GM10248 (cell line): ENCODE measurements around the gene CALN1.

ENCODE experiments used
- CTCF ChIA-PET: fragments of 300-600 bp; sonication (Branson Sonifier 250); formaldehyde crosslinking; extraction: SDS; loops from one replicate; lab custom pipeline; 2021; ENCODE audit warnings: antibody characterized with exemption; lab: Yijun Ruan, JAX
- POLR2A ChIA-PET: fragments of 350-650 bp; sonication (Branson Sonifier 250); formaldehyde crosslinking; extraction: SDS; loops from one replicate; lab custom pipeline; 2020; ENCODE audit warnings: antibody characterized with exemption; lab: Yijun Ruan, JAX
- DNase-seq: peaks from one replicate; pipeline ENCODE4 v3.0.0; 2012; ENCODE audit errors: extremely low spot score
- TF ChIP-seq, protein P1 (sequence below): IDR thresholded peaks from 2 replicates; pipeline ENCODE4 v1.5.1; 2012; ENCODE audit warnings: mild to moderate bottlenecking, low read depth; ENCODE audit errors: extremely low read depth, missing control alignments, control extremely low read depth

The CALN1 gene

DNA sequence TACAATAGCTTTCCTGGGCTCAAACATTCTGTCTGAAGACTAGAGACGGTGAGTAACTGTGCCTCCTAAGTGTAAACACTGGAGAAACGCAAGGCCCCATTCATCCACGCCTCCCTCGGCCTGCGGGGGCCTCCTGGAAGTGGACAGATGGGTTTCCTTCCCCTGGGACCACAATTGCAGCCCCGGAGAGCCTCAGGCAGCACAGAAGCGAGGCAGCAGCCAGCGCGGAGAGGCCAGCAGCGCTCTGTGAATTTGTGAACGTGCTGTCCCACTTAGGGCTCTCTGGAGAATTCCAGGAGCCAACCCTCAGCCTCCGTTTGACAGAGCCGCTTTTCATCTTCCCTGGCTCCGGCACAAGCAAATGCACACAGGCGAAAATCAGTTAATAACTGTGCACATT, 23.2 kb upstream of the CALN1 start:
- ChIA-PET CTCF (no interaction called here), POLR2A (no interaction called here)
- TF ChIP-seq, protein P1, sequence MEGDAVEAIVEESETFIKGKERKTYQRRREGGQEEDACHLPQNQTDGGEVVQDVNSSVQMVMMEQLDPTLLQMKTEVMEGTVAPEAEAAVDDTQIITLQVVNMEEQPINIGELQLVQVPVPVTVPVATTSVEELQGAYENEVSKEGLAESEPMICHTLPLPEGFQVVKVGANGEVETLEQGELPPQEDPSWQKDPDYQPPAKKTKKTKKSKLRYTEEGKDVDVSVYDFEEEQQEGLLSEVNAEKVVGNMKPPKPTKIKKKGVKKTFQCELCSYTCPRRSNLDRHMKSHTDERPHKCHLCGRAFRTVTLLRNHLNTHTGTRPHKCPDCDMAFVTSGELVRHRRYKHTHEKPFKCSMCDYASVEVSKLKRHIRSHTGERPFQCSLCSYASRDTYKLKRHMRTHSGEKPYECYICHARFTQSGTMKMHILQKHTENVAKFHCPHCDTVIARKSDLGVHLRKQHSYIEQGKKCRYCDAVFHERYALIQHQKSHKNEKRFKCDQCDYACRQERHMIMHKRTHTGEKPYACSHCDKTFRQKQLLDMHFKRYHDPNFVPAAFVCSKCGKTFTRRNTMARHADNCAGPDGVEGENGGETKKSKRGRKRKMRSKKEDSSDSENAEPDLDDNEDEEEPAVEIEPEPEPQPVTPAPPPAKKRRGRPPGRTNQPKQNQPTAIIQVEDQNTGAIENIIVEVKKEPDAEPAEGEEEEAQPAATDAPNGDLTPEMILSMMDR: no peak
- DNase-seq: no peak

DNA sequence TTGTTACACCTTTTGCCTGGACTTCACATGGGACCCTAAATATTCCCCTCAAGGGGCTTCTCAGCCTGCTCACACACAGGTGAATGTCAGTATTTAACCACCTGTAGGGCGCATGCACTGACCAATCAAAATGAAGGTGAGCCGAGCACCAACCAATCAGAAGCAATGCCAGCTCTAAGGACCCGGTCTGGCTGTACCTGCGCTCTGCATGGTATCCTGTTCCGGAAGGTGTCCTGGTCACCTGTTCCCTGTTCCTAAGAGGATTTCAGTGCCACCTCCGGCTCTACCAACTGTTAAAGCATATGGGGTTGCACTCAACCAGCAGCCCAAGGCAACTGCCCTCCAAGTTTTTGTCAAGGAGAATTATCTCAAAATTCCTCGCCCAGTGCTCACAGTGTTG, 18.4 kb upstream of the CALN1 start:
- DNase-seq: no peak
- TF ChIP-seq, protein P1: no peak
- POLR2A ChIA-PET: no interaction called here
- CTCF ChIA-PET: no interaction called here

DNA sequence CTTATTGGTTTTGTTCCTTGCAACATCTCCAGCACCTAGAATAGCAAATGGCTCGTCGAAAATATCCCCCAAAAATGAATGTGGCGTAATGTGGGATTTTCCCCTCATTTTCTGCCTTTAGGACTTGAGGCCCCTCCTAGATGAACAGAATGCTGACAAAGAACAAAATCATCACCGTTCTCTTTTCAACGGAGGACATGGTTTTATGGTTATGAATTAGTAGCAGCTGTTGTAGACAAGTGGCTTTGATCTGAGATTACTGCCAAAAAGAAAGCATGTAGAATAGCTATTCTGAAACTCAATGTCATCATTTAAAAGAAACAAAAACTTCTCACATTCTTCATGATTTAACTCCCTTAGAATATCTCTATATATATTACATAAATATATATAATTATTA, 17.2 kb upstream of the CALN1 start:
- DNase-seq: no peak
- TF ChIP-seq, protein P1: no peak
- POLR2A ChIA-PET: no interaction called here
- CTCF ChIA-PET: no interaction called here

DNA sequence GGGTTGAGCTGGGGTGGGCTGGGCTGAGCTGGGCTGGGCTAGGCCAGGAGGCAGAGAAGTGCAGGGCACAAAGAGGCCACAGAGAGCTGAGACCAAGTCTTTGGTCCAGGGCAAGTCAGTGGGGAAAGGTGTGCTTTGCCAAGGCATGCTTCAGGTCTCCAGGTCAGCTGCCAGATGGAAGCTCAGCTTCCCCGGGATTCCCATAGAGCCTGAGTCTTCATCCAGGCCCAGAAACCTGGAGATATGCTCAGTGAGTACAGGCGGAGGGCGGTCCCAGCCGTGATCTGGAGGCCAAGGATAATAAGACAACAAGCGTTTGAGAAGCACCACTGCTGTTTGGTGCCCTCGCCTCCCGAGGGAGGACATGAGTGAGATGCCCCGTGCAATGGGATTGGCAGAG, 4.7 kb upstream of the CALN1 start:
- ChIA-PET POLR2A (no interaction called here), CTCF (interaction anchor here (1.4 kb wide), 1 partner anchor 12 kb away, joined by 3 read pairs; no protein-coding TSS in a partner anchor)
- no peak for DNase-seq
- TF ChIP-seq, protein P1: no peak

DNA sequence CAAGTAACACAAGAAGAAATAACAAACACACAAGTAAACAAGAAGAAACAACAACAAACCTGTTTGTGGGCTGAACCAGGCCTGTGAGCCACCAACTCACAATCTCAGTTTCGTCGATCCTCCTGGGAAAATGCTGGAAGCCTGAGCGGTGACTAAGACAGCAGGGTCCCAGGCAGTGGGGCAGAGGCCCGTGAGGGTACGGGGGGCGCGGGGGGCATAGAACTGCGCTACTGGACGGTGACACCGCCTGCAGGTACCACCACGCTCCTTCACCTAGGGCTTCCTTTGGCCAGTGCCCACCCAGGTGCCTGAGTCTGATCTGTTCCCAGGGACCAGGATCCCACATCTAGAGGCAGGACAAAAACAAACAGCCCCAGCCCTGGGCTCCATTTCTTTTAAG, 3.4 kb upstream of the CALN1 start:
- DNase-seq: no peak
- POLR2A ChIA-PET: no interaction called here
- TF ChIP-seq, protein P1: no peak
- CTCF ChIA-PET: no interaction called here

DNA sequence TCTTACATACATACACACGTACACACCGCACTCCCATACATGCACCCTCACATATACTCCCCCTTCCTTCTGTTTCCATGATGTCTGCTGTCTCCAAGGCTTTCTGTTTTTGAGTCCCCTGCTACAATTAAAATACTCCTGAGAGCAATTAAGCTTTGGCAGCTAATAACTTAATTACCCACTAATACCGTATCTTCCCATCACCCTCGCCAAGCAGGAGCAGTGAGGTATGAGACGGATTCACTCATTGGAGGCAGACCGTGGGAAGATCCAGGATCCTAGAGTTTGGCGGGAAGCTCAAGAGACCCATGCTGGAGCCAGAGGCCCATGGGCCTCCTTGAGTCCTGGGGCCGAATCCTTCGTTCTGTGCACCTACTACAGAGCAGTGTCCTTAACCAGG, 1.7 kb upstream of the CALN1 start:
- TF ChIP-seq, protein P1: no peak
- POLR2A ChIA-PET: no interaction called here
- CTCF ChIA-PET: no interaction called here

DNA sequence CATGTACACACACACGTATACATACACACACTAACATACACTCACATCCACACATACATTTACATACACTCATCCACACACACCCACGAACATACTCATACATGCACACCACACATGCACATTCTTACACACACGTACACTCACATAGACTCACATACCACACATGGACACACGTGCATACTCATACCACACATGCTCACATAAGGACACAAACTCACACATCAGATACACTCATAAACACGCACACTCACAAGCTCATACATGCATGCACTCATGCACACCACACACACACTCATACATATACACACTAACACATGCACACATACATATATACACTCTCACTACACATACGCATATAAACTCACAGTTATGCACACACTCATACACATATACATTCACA, 1.2 kb upstream of the CALN1 start:
- ChIA-PET CTCF (no interaction called here), POLR2A (no interaction called here)
- TF ChIP-seq, protein P1: no peak
- DNase-seq: no peak

More for the DNA sequence above, 1.7 kb upstream of the CALN1 start:
- no peak for DNase-seq
